Measurements from ENCODE around the gene DDX39B.
A peak's percentile ranks its signal among the peaks of the same experiment; 100 is the strongest.

DNA sequence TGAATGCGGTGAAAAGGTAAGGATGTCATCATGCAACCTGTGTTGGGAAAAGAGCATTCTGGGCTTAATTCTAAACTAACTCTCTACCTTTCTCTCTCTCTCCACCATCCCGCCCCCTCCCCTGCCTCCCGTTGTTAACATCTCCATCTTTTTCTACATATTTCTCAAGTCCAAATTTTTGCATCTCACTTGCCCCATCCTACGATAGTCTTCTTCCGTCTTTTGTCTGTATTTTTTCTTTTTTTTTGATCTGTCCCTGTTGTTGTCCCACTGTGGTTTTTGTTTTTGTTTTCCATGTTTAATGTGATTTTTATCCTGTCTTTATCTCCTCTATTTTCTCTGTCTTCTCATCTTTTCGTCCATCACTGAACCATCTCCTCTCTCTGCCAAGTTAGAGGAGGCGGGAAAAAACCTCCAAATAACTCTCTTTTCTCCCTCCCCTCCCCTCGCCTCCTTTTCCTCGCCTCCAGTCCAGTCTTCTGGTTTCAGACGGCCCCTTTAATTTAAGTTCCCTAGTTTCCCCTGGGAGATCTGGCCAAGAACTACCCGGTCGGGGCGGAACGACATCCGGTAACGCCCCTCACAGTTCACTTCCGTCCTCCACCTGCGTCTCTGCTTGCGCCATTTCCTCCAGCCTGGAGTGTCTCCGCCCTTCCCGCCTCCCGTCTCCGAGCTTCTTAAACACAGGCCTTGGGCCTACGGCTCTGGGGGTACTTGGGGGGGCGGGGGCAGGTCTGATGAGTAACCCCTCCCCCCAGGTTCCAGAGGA lies 5.3 kb upstream of the DDX39B start, which contains the start of gene NFKBIL1:
- TF ChIP-seq EP300 (IDR thresholded peaks at IDR 0.05) (no peak), POLR2A (IDR thresholded peaks at IDR 0.05) (no peak)
- TF ChIP-seq, protein P1, sequence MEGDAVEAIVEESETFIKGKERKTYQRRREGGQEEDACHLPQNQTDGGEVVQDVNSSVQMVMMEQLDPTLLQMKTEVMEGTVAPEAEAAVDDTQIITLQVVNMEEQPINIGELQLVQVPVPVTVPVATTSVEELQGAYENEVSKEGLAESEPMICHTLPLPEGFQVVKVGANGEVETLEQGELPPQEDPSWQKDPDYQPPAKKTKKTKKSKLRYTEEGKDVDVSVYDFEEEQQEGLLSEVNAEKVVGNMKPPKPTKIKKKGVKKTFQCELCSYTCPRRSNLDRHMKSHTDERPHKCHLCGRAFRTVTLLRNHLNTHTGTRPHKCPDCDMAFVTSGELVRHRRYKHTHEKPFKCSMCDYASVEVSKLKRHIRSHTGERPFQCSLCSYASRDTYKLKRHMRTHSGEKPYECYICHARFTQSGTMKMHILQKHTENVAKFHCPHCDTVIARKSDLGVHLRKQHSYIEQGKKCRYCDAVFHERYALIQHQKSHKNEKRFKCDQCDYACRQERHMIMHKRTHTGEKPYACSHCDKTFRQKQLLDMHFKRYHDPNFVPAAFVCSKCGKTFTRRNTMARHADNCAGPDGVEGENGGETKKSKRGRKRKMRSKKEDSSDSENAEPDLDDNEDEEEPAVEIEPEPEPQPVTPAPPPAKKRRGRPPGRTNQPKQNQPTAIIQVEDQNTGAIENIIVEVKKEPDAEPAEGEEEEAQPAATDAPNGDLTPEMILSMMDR (IDR thresholded peaks at IDR 0.05): peak in 1 of 4 experiments; percentile 15

Data from gastroesophageal sphincter (tissue), 3 donors.